HG03097 (cell line): ENCODE results near the gene GRIK2.
"Not testable (repeated sequence)": the region's sequence is repeated elsewhere in the genome, so short reads cannot be mapped to it uniquely, and the experiment has no call there.

Source experiments
- ATAC-seq: cut with Tn5 transposase; IDR thresholded peaks from one replicate; pipeline ENCODE4 v1.9.1; 2021; ENCODE audit not compliant: unreplicated experiment, low FRiP score

Gene GRIK2

GRCh38 chr6:101393251-101393828, at the start of gene GRIK2:
Gene GRIK2 (plus strand): TSS chr6:101393708.
- no peak for ATAC-seq

GRCh38 chr6:101344885-101345284, 48.6 kb upstream of the GRIK2 start:
- no peak for ATAC-seq

DNA sequence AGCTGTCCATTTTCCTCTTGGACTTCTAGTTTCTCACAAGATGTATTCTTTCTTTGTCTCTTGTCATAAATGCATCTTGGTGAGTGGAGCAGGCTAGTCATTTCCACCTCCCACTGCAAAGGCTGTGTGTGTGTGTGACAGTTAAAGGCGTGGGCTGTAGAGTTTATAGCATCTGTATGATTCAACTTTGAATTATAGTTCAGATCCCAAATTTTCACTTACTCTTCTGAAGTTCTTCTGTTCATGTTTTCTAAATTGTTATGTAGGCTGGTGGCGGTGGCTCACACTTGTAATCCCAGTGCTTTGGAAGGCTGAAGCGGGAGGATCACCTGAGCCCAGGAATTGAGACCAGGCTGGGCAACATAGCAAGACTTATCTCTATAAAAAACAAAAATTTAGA, 44.7 kb upstream of the GRIK2 start:
- ATAC-seq: no peak

GRCh38 chr6:101350631-101351030, 42.9 kb upstream of the GRIK2 start:
- not testable (repeated sequence) for ATAC-seq

- no peak for ATAC-seq
These were observed 42.3 kb upstream of the GRIK2 start for GRCh38 chr6:101351173-101351572.

DNA sequence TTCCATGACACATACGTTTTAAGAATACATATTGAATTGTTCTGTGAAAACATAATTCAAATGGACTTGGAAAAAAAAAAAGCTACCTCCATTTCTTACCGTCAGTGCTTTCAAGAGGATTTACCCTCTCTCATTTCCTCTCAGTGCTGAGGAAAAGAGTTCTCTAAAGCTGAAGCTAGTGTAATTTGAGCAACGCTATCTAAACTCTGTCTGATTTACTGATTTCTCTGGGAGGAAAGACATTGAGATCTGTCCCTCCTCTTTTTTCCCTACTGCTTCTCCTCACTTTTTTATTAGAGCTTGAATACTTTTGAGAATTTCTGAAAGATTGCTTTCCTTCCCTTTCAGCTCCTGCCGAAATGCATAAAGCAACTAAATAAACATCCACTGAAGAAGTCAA, 41.2 kb upstream of the GRIK2 start:
- no peak for ATAC-seq

DNA sequence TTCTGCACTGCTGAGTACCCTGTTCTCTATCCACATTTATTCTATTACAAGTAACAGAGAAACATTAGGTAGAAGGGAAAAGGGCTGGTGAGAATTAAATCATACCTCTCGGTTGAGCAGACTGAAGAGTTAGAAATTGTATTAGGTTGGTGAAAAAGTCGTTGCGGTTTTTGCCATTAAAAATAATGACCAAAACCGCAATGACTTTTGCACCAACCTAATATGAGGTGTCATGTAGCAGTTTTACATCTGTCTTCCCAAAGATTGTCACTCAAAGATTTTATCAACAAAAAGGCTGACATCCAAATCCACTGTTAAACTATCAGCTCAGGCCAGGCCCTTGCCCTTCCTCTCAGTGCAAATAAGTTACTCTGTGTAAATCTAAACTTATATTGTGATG, 28.3 kb upstream of the GRIK2 start:
- no peak for ATAC-seq

GRCh38 chr6:101379926-101380325, 13.6 kb upstream of the GRIK2 start:
- ATAC-seq: no peak

DNA sequence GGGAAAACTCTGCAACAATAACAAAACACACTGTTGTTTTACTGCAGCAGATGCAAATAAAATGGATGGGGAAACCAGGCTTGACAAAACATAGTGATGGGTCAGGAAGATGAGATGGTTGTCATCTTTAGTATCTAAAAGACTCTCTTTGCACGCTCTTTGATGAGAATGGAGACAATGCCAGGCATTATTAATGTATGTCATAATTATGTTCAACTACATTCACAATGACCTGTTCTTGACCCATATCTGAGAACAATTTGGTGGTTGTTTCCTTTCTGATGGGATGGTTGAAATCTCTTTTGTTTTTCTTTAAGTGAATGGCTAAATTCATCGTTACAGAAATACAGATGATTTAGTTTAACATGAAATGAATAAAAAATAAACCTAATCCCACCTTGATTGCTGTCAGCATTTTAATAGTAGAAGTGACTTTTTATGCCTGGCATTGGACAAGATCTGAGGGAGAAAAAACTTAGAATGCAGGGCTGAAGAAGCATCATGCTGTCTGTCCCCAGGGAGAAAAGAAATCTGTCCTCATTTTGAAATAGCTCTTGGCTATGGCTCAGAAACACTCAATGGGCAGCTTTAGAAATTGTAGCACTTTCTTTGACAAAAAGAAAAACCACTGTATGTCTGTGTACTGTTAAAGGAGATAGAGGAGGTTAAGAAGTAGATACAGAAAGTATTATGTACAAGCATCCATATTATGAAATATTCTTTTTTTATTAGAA, 12.4 kb upstream of the GRIK2 start:
- ATAC-seq: no peak

GRCh38 chr6:101383747-101384146, 9.8 kb upstream of the GRIK2 start:
- ATAC-seq: not testable (repeated sequence)

- ATAC-seq: no peak
These were observed 6.5 kb upstream of the GRIK2 start for GRCh38 chr6:101386982-101387381.

DNA sequence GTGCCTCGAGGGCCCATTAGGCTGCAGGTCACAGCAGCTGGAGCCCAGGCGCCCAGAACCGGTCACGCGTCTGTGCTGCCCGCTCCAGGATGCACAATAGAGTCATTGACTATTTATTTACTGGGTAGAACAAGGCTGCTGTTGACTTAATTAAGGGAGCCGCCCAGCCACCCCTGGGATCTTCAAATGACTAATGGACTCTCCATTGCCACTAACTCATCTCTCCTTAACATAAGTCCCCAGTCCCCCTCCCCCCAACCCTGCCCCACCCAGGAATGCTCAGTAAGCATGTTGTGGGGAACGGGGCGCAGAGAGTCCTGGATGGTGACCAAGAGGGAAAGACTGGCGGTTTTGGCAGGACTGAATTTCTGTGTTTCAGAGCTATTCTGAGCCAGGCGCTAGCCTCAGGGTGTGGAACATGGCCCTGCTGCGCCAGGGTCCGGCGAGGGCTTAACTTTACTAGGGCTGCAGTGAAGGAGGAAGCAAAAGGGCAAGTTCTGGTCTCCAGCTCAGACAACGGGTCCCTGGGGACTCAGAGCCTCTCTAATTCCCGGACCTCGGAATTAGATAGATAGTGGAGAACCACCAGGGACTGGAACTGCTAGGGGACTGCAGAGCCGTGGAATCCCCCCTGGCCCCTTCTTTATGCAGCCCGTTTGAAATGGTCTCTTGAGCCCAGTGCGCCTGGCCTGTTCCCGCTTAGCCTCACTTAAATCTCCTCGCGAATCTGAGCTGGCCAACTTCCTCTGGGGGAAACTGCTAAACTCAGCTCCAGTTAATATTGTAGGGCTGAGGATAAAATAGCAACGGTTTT, 1.5 kb upstream of the GRIK2 start:
- ATAC-seq: no peak

DNA sequence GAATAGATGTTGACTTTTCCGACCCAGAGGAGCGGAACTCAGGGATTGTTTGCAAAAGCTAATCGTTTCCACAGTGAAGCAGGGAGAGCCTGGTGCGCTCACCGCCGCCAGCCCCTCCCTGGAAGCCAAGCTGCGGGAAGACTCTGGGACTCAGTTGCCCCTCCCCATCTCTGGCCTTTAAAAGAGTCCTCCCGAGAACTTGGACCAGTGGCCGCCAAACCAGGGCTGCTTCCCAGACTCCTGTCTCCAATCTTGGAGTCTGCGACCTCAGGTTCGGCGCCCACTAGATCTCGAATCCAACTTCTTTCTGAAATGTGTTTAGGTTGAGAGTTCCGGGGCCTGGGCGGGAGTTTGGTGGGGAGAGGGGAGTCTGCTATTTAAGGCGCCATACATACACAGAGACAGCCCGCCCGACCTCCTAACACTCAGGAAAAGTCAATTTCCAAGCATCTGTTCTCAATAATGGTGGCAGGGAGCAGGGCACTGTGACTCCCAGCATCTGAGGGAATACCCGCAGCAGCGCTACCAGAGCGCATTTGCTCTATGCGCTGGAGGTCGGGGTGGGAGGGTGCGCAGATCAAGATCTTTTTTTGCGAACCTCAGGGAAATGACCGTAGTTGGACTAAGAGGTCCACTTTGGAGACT, 800 bp upstream of the GRIK2 start:
- no peak for ATAC-seq

- no peak for ATAC-seq
These were observed 332 bp downstream of the GRIK2 start for GRCh38 chr6:101393829-101394251.

DNA sequence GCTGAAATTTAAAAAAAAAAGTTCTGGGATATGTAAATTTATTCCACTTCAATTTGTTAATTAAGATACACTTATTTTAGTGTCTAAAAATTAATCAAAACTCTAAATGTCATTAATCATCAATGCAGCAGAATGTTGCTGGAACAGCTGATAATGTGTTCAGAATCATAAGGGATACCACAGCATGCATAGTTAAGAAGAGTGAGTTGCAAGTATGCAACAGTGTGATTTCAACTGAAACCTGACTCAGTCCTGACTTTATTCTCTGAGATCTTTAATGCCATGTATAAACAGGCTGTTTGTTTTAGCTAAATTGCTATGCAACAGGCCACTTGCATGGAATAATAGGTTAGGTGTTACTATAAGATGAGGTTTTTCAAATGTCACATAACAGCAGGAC, 1.4 kb downstream of the GRIK2 start:
- ATAC-seq: no peak

- no peak for ATAC-seq
These were observed 1.8 kb downstream of the GRIK2 start for GRCh38 chr6:101395345-101395744.

DNA sequence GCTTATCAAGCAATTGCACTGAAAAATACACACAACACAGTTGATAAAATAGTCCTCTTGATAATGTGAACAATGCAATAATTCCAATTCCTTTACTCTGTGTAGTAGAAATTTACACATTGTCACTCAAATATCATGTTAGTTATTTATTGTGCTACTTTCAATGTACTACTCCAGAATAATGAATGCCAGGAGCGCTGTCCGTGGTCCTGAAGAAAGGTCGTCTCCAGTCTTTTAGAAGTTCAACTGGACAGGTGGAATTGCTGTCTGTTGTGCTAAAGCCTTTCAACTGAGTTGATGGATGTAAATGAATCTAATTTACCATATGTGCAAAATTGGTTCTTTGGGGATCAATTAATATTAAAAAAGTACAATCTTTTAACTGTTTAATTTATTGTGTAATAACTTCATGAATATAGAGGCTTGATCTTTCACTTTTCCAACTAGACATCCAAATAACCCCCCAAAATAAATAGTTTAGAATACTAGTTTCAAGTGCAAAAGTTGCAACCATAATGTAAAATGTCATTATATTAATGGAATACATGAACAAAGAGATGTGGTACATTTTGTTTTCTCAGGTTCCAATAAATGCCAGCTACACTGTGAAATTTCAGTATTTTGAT, 3.2 kb downstream of the GRIK2 start:
- no peak for ATAC-seq

GRCh38 chr6:101397199-101397598, 3.7 kb downstream of the GRIK2 start:
- ATAC-seq: no peak

- ATAC-seq: no peak
These were observed 5.5 kb downstream of the GRIK2 start for GRCh38 chr6:101398716-101399615.
